Mesothelial cell of epicardium (in vitro differentiated cells): ENCODE measurements around the gene CTAG1B. TPM values are rescaled to one million over a fixed set of nuclear protein-coding genes. Genes with fewer than 3 reads are reported as not detected.
"Not testable (repeated sequence)": the region's sequence is repeated elsewhere in the genome, so short reads cannot be mapped to it uniquely, and the experiment has no call there.

ENCODE experiments used
- DNase-seq, 2 experiments: peaks; one replicate each; pipeline ENCODE4 v3.0.0; 2021; ENCODE audit warnings: low spot score in 2 of 2; ENCODE audit not compliant: unreplicated experiment in 2 of 2
- H3K27ac Mint-ChIP-seq: 2 replicates; pipeline ENCODE4 v1.8.0; 2021; ENCODE audit warnings: mixed read lengths
- H3K27me3 Mint-ChIP-seq: 2 replicates; pipeline ENCODE4 v1.8.0; 2021; ENCODE audit warnings: low read depth, mixed read lengths
- H3K36me3 Mint-ChIP-seq: 2 replicates; pipeline ENCODE4 v1.8.0; 2021; ENCODE audit warnings: mixed read lengths
- H3K4me1 Mint-ChIP-seq: 2 replicates; pipeline ENCODE4 v1.8.0; 2021; ENCODE audit warnings: mixed read lengths
- H3K4me3 Mint-ChIP-seq: 2 replicates; pipeline ENCODE4 v1.8.0; 2021; ENCODE audit warnings: mild to moderate bottlenecking, moderate library complexity, mixed read lengths
- H3K9me3 Mint-ChIP-seq: 2 replicates; pipeline ENCODE4 v1.8.0; 2021; ENCODE audit warnings: mixed read lengths
- total RNA-seq: library from RNA; stranded (reverse); gene quantifications from 3 replicates; pipeline ENCODE4 v1.2.1, GENCODE V29; 2021
- TF ChIP-seq, protein P1 (sequence below): fragments of 200-600 bp; sonication (generic); IDR thresholded peaks from one replicate; pipeline ENCODE4 v1.5.0; 2021; ENCODE audit warnings: antibody characterized with exemption; ENCODE audit not compliant: unreplicated experiment

CTAG1B gene
- total RNA-seq, 1 donor from 2014 or later = not detected

DNA sequence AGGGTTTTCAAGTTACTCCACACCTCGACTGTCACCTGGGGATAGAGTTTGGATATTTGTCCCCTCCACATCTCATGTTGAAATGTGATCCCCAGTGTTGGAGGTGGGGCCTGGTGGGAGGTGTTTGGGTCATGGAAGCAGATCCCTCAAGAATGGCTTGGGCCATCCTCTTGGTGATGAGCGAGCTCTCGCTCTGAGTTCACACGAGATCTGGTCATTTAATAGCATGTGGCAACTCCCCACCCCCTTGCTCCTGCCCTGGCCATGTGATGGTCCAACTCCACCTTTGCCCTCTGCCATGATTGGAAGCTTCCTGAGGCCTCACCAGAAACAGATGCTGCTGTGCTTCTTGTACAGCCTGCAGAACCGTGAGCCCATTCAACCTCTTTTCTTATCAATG lies 25.9 kb downstream of the CTAG1B start:
- no peaks in the 10 kb centered on the region for H3K36me3 Mint-ChIP-seq
- no peak overlapping the region for H3K4me3 Mint-ChIP-seq
- H3K4me1 Mint-ChIP-seq = peaks cover 12% of the 10 kb centered on the region
- TF ChIP-seq, protein P1, sequence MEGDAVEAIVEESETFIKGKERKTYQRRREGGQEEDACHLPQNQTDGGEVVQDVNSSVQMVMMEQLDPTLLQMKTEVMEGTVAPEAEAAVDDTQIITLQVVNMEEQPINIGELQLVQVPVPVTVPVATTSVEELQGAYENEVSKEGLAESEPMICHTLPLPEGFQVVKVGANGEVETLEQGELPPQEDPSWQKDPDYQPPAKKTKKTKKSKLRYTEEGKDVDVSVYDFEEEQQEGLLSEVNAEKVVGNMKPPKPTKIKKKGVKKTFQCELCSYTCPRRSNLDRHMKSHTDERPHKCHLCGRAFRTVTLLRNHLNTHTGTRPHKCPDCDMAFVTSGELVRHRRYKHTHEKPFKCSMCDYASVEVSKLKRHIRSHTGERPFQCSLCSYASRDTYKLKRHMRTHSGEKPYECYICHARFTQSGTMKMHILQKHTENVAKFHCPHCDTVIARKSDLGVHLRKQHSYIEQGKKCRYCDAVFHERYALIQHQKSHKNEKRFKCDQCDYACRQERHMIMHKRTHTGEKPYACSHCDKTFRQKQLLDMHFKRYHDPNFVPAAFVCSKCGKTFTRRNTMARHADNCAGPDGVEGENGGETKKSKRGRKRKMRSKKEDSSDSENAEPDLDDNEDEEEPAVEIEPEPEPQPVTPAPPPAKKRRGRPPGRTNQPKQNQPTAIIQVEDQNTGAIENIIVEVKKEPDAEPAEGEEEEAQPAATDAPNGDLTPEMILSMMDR = no peak
- no peak overlapping the region for H3K27ac Mint-ChIP-seq
- H3K27me3 Mint-ChIP-seq = peaks cover 4% of the 10 kb centered on the region
- H3K9me3 Mint-ChIP-seq = peaks cover 41% of the 10 kb centered on the region
- no peak for DNase-seq

DNA sequence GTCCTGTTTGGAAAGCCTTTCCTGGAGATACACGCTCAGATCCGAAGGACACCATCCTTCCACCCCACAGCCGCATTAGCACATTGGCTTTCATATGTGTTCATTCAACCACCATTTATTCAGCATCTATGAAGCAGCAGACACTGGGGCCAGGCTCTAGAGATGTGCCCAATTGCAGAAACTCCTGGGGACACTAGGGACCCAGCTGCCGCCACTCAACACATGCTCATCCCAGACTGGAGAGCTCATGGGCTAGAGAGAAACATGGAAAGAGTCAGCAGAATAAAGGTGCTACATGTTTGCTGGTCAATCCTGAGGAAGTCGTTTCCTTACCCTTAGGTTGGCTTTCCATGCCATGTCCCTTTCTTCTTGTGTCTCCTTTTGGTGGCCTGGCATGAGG lies 26.6 kb downstream of the CTAG1B start:
- Mint-ChIP-seq H3K9me3 (peaks cover 34% of the 10 kb centered on the region), H3K27ac (no peak overlapping the region), H3K36me3 (no peaks in the 10 kb centered on the region), H3K4me3 (no peak overlapping the region), H3K27me3 (peaks cover 4% of the 10 kb centered on the region), H3K4me1 (peaks cover 12% of the 10 kb centered on the region)
- TF ChIP-seq, protein P1 = no peak
- DNase-seq = no peak

DNA sequence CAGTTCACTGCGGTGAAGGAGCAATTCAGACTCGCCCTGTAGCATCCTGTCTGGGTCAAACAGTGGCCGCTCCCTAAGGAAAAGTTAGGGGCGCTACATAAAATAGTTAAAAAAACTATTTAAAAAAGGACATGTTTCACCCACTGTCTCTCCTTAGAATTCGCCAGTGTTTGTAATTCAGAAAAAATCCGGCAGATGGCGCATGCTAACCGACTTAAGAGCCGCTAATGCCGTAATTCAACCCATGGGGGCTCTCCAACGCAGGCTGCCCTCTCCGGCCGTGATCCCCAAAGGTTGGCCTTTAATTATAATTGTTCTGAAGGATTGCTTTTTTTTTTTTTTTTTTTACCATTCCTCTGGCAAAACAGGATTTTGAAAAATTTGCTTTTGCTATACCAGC lies 28.7 kb downstream of the CTAG1B start:
- not testable (repeated sequence) for H3K27me3 Mint-ChIP-seq, H3K27ac Mint-ChIP-seq, H3K4me1 Mint-ChIP-seq, DNase-seq, H3K4me3 Mint-ChIP-seq, H3K36me3 Mint-ChIP-seq
- peaks cover 22% of the 10 kb centered on the region for H3K9me3 Mint-ChIP-seq

DNA sequence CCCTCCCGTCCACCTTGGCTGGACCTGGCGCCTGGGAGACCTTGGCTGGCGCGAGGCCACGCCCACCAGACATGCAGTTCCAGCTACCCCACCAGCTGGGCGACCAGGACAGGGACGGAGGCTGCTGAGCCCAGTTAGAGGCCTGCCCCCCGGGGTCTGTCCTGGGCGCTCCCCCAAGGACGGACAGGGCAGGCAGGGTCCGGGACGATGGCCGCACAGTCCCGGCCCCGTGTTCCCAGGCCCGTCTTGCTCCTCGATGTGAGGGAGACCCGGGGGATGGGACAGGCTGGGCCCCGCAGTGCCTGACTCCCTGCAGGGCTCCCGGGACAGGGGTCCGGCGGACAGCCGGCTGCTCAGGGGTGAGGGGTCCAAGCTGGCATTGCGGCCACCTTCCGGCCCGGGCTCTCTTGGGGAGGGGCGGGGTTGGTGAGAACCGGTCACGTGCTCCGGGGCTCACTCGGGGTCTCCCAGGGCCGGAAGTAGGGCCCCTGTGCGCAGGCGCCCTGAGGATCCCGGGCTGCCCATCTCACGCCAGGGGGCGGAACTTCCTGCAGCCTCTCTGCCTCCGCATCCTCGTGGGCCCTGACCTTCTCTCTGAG lies 34.4 kb downstream of the CTAG1B start, which contains the start of gene CTAG1A:
Gene CTAG1A (plus strand): TSS at position 549 of the 599 bp plus-strand sequence. CDS start 74 bp downstream, outside the sequence.
- DNase-seq, H3K4me3 Mint-ChIP-seq, H3K27ac Mint-ChIP-seq, H3K9me3 Mint-ChIP-seq, H3K36me3 Mint-ChIP-seq, H3K4me1 Mint-ChIP-seq, H3K27me3 Mint-ChIP-seq: not testable (repeated sequence)

DNA sequence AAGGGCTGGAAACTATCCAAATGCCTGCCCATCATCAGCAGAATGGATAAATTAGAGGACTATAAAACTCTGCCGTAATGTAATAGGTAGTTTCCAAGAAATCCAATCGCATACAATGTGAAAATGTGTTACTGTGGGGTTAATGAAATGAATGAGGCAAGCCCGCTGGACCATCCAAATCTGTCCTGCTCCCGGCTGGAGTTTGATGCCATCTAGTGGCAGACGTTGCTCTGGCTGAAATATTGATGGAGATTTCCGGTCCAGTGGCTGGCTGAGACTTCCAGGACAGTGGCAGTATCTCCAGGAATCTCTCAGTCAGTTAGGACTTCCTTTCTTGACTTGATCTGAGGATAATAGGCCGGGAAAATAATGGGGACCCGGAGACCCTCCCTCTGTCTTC lies 36.1 kb downstream of the CTAG1B start:
- not testable (repeated sequence) for H3K27ac Mint-ChIP-seq, H3K27me3 Mint-ChIP-seq, DNase-seq, H3K36me3 Mint-ChIP-seq, H3K4me3 Mint-ChIP-seq, H3K4me1 Mint-ChIP-seq, H3K9me3 Mint-ChIP-seq

DNA sequence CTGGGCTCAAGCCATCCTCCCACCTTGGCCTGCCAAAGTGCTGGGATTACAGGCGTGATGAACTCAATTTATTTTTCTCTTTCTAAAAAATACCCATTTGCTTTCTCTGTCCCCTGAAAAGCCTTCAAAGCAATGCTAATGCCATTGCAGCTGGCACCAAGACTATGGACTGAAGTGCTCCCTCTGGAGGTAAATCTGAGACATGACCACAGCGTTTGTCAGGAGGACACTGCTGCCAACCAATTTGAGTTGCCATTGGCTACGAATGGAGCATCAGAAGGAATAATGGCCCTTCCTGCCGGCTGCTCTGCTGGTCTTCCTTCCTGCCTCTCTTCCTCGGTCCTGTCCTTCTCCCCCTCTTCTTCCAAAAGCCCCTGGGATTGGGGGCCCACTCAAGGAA lies 44.0 kb downstream of the CTAG1B start:
- not testable (repeated sequence) for H3K27ac Mint-ChIP-seq, H3K27me3 Mint-ChIP-seq, H3K4me3 Mint-ChIP-seq, H3K36me3 Mint-ChIP-seq, DNase-seq, H3K9me3 Mint-ChIP-seq, H3K4me1 Mint-ChIP-seq

DNA sequence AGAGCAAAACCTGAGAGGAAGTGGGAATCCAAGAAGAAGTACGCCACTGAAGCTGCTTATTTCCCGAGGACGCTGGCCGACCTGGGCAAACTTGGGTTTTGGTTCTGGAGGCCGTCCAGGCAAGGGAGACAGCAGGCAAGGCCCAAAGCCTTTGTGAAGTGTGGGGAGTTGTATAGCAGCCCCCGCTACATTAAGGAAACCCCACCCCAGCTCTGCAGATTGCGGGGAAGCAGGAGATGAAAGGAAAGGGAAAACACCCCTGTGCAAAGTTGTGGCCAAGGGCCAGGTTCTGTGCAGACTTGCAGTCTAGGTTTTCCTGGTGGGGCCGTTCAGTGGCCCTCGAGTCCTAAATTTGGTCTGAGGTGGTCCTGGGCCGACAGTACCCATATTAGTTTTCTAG lies 46.0 kb downstream of the CTAG1B start:
- not testable (repeated sequence) for H3K36me3 Mint-ChIP-seq, H3K27ac Mint-ChIP-seq, DNase-seq, H3K4me1 Mint-ChIP-seq, H3K4me3 Mint-ChIP-seq, H3K9me3 Mint-ChIP-seq, H3K27me3 Mint-ChIP-seq

DNA sequence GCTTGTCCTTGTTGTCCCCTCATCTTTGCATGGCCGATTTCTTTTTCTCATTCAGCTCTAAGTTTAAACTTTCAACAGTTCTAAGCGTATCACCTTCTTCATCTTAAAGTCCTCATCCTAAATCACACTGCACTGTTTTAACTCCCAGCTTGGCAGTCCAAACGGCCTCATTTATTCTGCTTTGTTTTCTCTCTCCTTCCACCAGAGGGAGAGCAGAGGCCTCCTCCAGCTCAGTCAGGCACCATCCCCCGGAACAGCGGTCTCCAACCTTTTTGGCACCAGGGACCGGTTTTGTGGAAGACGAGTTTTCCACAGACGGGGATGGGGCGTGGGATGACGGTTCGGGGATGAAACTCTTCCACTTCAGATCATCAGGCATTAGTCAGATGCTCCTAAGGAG lies 48.7 kb downstream of the CTAG1B start:
- not testable (repeated sequence) for H3K27ac Mint-ChIP-seq, H3K9me3 Mint-ChIP-seq, H3K4me1 Mint-ChIP-seq, H3K36me3 Mint-ChIP-seq, H3K27me3 Mint-ChIP-seq, H3K4me3 Mint-ChIP-seq, DNase-seq

Other genes starting within 250 kb of the CTAG1B start
- gene FLNA, start 244.6 kb downstream of the CTAG1B start, total RNA-seq = 1,336 to 1,412 TPM (median 1,356 TPM) in 3 replicates
- 71.4 to 76.3 TPM (median 71.9 TPM) in 3 replicates for gene EMD, start 240.0 kb downstream of the CTAG1B start, total RNA-seq
- 2,969 to 3,108 TPM (median 3,066 TPM) in 3 replicates for gene RPL10, start 220.9 kb downstream of the CTAG1B start, total RNA-seq
- 18.5 to 19.4 TPM (median 18.6 TPM) in 3 replicates for gene DNASE1L1, start 210.0 kb downstream of the CTAG1B start, total RNA-seq
- gene TAFAZZIN, start 207.7 kb downstream of the CTAG1B start, total RNA-seq = 36.7 to 40.8 TPM (median 40.3 TPM) in 3 replicates
- gene ATP6AP1, start 190.6 kb downstream of the CTAG1B start, total RNA-seq = 77.6 to 78.2 TPM (median 78.2 TPM) in 3 replicates
- gene GDI1, start 182.1 kb downstream of the CTAG1B start, total RNA-seq = 142 to 150 TPM (median 144 TPM) in 3 replicates
- 52.5 to 57.6 TPM (median 54.1 TPM) in 3 replicates for gene FAM50A, start 175.1 kb downstream of the CTAG1B start, total RNA-seq
- 126 to 133 TPM (median 128 TPM) in 3 replicates for gene PLXNA3, start 161.0 kb downstream of the CTAG1B start, total RNA-seq
- 15.3 to 16.5 TPM (median 15.8 TPM) in 3 replicates for gene LAGE3, start 140.0 kb downstream of the CTAG1B start, total RNA-seq
- 28.4 to 29.3 TPM (median 29.2 TPM) in 3 replicates for gene UBL4A, start 132.7 kb downstream of the CTAG1B start, total RNA-seq
- 30.1 to 30.8 TPM (median 30.2 TPM) in 3 replicates for gene SLC10A3, start 128.7 kb downstream of the CTAG1B start, total RNA-seq
- gene FAM3A, start 103.0 kb downstream of the CTAG1B start, total RNA-seq = 39.1 to 42.9 TPM (median 41.1 TPM) in 3 replicates
- gene G6PD, start 72.4 kb downstream of the CTAG1B start, total RNA-seq = 54.4 to 56.5 TPM (median 55.8 TPM) in 3 replicates
- gene IKBKG, start 71.7 kb downstream of the CTAG1B start, total RNA-seq = 19.1 to 20.6 TPM (median 19.1 TPM) in 3 replicates
- not detected in 3 replicates for gene CTAG1A, start 34.1 kb downstream of the CTAG1B start, total RNA-seq
- gene CTAG2, start 34.3 kb upstream of the CTAG1B start, total RNA-seq = not detected in 3 replicates
- gene GAB3, start 131.8 kb upstream of the CTAG1B start, total RNA-seq = 0.29 to 0.67 TPM (median 0.38 TPM) in 3 replicates
- 61.4 to 66.2 TPM (median 64.2 TPM) in 3 replicates for gene DKC1, start 143.6 kb upstream of the CTAG1B start, total RNA-seq
- gene MPP1, start 186.2 kb upstream of the CTAG1B start, total RNA-seq = 9.2 to 10.4 TPM (median 10.4 TPM) in 3 replicates
- not detected in 3 replicates for gene SMIM9, start 215.4 kb upstream of the CTAG1B start, total RNA-seq